Naive thymus-derived CD4-positive, alpha-beta T cell (primary cell): ENCODE data around the gene BCAS4. TPM values are rescaled to one million over a fixed set of nuclear protein-coding genes. Genes with fewer than 3 reads are reported as not detected.

Experiments
- ATAC-seq: fragments of 150-1000 bp; cut with Tn5 transposase; 2 replicates; pipeline ENCODE4 v1.10.0; 2021; ENCODE audit warnings: mild to moderate bottlenecking, moderate library complexity
- CTCF ChIA-PET: fragments of 350-600 bp; sonication (Branson Sonifier 250); formaldehyde crosslinking; loops from one replicate; lab custom pipeline; 2021; ENCODE audit warnings: antibody characterized with exemption; lab: Charles Lee
- POLR2A ChIA-PET: fragments of 350-600 bp; sonication (Branson Sonifier 250); formaldehyde crosslinking; loops from one replicate; lab custom pipeline; 2021; ENCODE audit warnings: antibody characterized with exemption, inconsistent platforms; lab: Charles Lee
- DNase-seq, 9 donors: peaks; one replicate each; pipeline versions ENCODE4 v3.0.0 to v3.0.0-alpha.2; 2020 to 2022; ENCODE audit warnings: mixed read lengths in 1 of 9
- H3K27ac ChIP-seq: one replicate; pipeline ENCODE4 v1.7.0; 2013; ENCODE audit warnings: mild to moderate bottlenecking, low read depth, low read length, moderate library complexity
- H3K27me3 ChIP-seq, 2 donors: one replicate each; pipeline ENCODE4 v1.7.0; 2013; ENCODE audit warnings: low read length in 2 of 2, mild to moderate bottlenecking in 2 of 2, moderate library complexity in 2 of 2; ENCODE audit not compliant: control insufficient read depth in 2 of 2, insufficient read depth in 2 of 2
- H3K36me3 ChIP-seq, 3 experiments: 1 replicate in 2 of 3; 2 replicates in 1 of 3; pipeline ENCODE4 v1.7.0; 2013; ENCODE audit warnings: low read length in 3 of 3, mild to moderate bottlenecking in 3 of 3, moderate library complexity in 1 of 3; ENCODE audit not compliant: insufficient read depth in 3 of 3, control insufficient read depth in 2 of 3
- H3K4me1 ChIP-seq, 2 donors: one replicate each; pipeline ENCODE4 v1.7.0; 2013; ENCODE audit warnings: low read length in 2 of 2, mild to moderate bottlenecking in 2 of 2, moderate library complexity in 1 of 2; ENCODE audit not compliant: control insufficient read depth in 2 of 2, insufficient read depth in 2 of 2
- H3K4me3 ChIP-seq: 2 replicates; pipeline ENCODE4 v1.7.0; 2013; ENCODE audit warnings: mild to moderate bottlenecking, low read length
- H3K9me3 ChIP-seq, 3 experiments: 1 replicate in 2 of 3; 2 replicates in 1 of 3; pipeline ENCODE4 v1.7.0; 2013; ENCODE audit warnings: low read length in 3 of 3; ENCODE audit not compliant: control insufficient read depth in 2 of 3
- H3K27ac Mint-ChIP-seq, 9 donors: one replicate each; pipeline ENCODE4 v1.8.0; 2020 to 2022; ENCODE audit warnings: mixed read lengths in 9 of 9, mild to moderate bottlenecking in 8 of 9, moderate library complexity in 5 of 9, inconsistent platforms in 2 of 9
- H3K27me3 Mint-ChIP-seq, 5 donors: one replicate each; pipeline ENCODE4 v1.8.0; 2021 to 2022; ENCODE audit warnings: mixed read lengths in 5 of 5, mild to moderate bottlenecking in 1 of 5
- H3K36me3 Mint-ChIP-seq, 5 donors: one replicate each; pipeline ENCODE4 v1.8.0; 2020 to 2022; ENCODE audit warnings: mixed read lengths in 5 of 5, mild to moderate bottlenecking in 3 of 5, inconsistent platforms in 1 of 5
- H3K4me1 Mint-ChIP-seq, 7 donors: one replicate each; pipeline ENCODE4 v1.8.0; 2020 to 2022; ENCODE audit warnings: mixed read lengths in 7 of 7, mild to moderate bottlenecking in 3 of 7, inconsistent platforms in 1 of 7
- H3K4me3 Mint-ChIP-seq, 10 donors: one replicate each; pipeline ENCODE4 v1.8.0; 2020 to 2022; ENCODE audit warnings: mild to moderate bottlenecking in 10 of 10, mixed read lengths in 10 of 10, moderate library complexity in 6 of 10, inconsistent platforms in 2 of 10
- H3K9me3 Mint-ChIP-seq, 11 donors: one replicate each; pipeline ENCODE4 v1.8.0; 2020 to 2022; ENCODE audit warnings: mixed read lengths in 11 of 11, mild to moderate bottlenecking in 4 of 11, inconsistent platforms in 1 of 11, moderate library complexity in 1 of 11
- intact Hi-C, 2 donors: fragments of 100-400 bp; cut with micrococcal nuclease; formaldehyde crosslinking; loops; one replicate each; pipeline ENCODE4 v1.15.1; 2023
- polyA plus RNA-seq, 2 donors: library from polyadenylated mRNA; unstranded; fragments of 300-500 nt; fragmentation: Illumina TruSeq; gene quantifications; one replicate each; pipeline ENCODE4 v1.2.3, GENCODE V29; 2021
- total RNA-seq, 6 experiments: library from RNA in 5 of 6; stranded (reverse) in 5 of 6; gene quantifications; 1 replicate in 5 of 6; 2 replicates in 1 of 6; pipeline ENCODE4 v1.2.3 and lab custom pipeline; 2021 to 2026

Gene BCAS4
- total and polyA plus RNA-seq, 7 experiments from 2014 or later, result 5.5 to 54.0 (median 24.1) TPM

GRCh38 chr20:50866036-50866685 lies 71.3 kb downstream of the BCAS4 start:
- H3K27me3 Mint-ChIP-seq, result no peaks in the 10 kb centered on the region
- ChIA-PET CTCF (no interaction called here), POLR2A (no interaction called here)
- Histone ChIP-seq H3K36me3 (peaks cover 0 to 20% (median 0%) of the 10 kb centered on the region in 3 experiments), H3K4me1 (no peaks in the 10 kb centered on the region), H3K9me3 (no peaks in the 10 kb centered on the region), H3K27ac (no peak overlapping the region), H3K27me3 (no peaks in the 10 kb centered on the region), H3K4me3 (no peak overlapping the region)
- H3K4me3 Mint-ChIP-seq, result no peak overlapping the region
- no peaks in the 10 kb centered on the region for H3K9me3 Mint-ChIP-seq
- ATAC-seq, result no peak
- H3K4me1 Mint-ChIP-seq, result peaks cover 0 to 13% (median 0%) of the 10 kb centered on the region in 7 donors
- intact Hi-C loops, result no loop called here
- DNase-seq, result no peak
- no peaks in the 10 kb centered on the region for H3K36me3 Mint-ChIP-seq
- H3K27ac Mint-ChIP-seq, result no peak overlapping the region

- no peaks in the 10 kb centered on the region for H3K36me3 Mint-ChIP-seq
- Histone ChIP-seq H3K4me3 (no peak overlapping the region), H3K4me1 (no peaks in the 10 kb centered on the region), H3K36me3 (peaks cover 0 to 20% (median 0%) of the 10 kb centered on the region in 3 experiments), H3K27ac (no peak overlapping the region), H3K9me3 (no peaks in the 10 kb centered on the region), H3K27me3 (no peaks in the 10 kb centered on the region)
- POLR2A ChIA-PET, result no interaction called here
- no peak overlapping the region for H3K4me3 Mint-ChIP-seq
- intact Hi-C loops, result no loop called here
- no peak for ATAC-seq
- no peaks in the 10 kb centered on the region for H3K9me3 Mint-ChIP-seq
- CTCF ChIA-PET, result no interaction called here
- H3K27me3 Mint-ChIP-seq, result no peaks in the 10 kb centered on the region
- no peak for DNase-seq
- H3K27ac Mint-ChIP-seq, result no peak overlapping the region
- H3K4me1 Mint-ChIP-seq, result peaks cover 0 to 13% (median 0%) of the 10 kb centered on the region in 7 donors
Measured at GRCh38 chr20:50866831-50867230, 72.0 kb downstream of the BCAS4 start.

DNA sequence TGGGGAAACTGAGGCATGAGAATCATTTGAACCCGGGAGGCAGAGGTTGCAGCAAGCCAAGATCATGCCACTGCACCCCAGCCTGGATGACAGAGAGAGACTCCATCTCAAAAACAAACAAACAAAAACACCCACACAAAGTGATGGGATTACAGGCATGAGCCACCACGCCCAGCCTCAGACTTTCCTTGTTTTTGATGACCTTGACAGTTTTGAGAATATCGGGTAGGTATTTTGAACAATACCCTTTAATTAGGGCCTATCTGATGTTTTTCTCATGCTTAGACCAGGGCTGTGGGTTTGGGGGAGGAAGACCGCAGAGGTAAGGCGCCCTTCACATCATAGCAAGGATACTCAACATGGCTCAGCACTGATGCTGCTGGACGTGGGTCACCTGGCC lies 72.9 kb downstream of the BCAS4 start:
- Histone ChIP-seq H3K27ac (no peak overlapping the region), H3K27me3 (no peaks in the 10 kb centered on the region), H3K9me3 (no peaks in the 10 kb centered on the region), H3K4me1 (no peaks in the 10 kb centered on the region), H3K4me3 (no peak overlapping the region), H3K36me3 (peaks cover 0 to 23% (median 0%) of the 10 kb centered on the region in 3 experiments)
- DNase-seq (no peak), ATAC-seq (no peak)
- Mint-ChIP-seq H3K36me3 (no peaks in the 10 kb centered on the region), H3K9me3 (no peaks in the 10 kb centered on the region), H3K4me3 (no peak overlapping the region), H3K27me3 (no peaks in the 10 kb centered on the region), H3K4me1 (peaks cover 0 to 7% (median 0%) of the 10 kb centered on the region in 7 donors), H3K27ac (no peak overlapping the region)
- CTCF ChIA-PET, result no interaction called here
- intact Hi-C loops, result no loop called here
- POLR2A ChIA-PET, result no interaction called here

- no peaks in the 10 kb centered on the region for H3K4me1 ChIP-seq
- Mint-ChIP-seq H3K27ac (peak overlapping the region in 5 of 9 donors; percentile 8 to 62 (median 48)), H3K36me3 (peaks cover 0 to 4% (median 0%) of the 10 kb centered on the region in 5 donors), H3K27me3 (no peaks in the 10 kb centered on the region), H3K4me3 (no peak overlapping the region), H3K9me3 (no peaks in the 10 kb centered on the region), H3K4me1 (peaks cover 0 to 7% (median 0%) of the 10 kb centered on the region in 7 donors)
- DNase-seq (no peak), ATAC-seq (no peak)
- no peaks in the 10 kb centered on the region for H3K27me3 ChIP-seq
- POLR2A ChIA-PET, result no interaction called here
- no peak overlapping the region for H3K4me3 ChIP-seq
- H3K36me3 ChIP-seq, result peaks cover 0 to 32% (median 0%) of the 10 kb centered on the region in 3 experiments
- no peaks in the 10 kb centered on the region for H3K9me3 ChIP-seq
- H3K27ac ChIP-seq, result no peak overlapping the region
- CTCF ChIA-PET, result interaction anchor here (0.6 kb wide), 1 partner anchor 68 kb away, joined by 3 read pairs; no protein-coding TSS in a partner anchor
- intact Hi-C loops, result no loop called here
Measured at GRCh38 chr20:50868509-50869495, 73.9 kb downstream of the BCAS4 start.

GRCh38 chr20:50870561-50871161 lies 75.8 kb downstream of the BCAS4 start:
- Mint-ChIP-seq H3K4me3 (no peak overlapping the region), H3K36me3 (peaks cover 0 to 4% (median 0%) of the 10 kb centered on the region in 5 donors), H3K27ac (no peak overlapping the region), H3K9me3 (no peaks in the 10 kb centered on the region), H3K4me1 (peaks cover 0 to 7% (median 0%) of the 10 kb centered on the region in 7 donors), H3K27me3 (no peaks in the 10 kb centered on the region)
- DNase-seq (no peak), ATAC-seq (no peak)
- ChIA-PET POLR2A (no interaction called here), CTCF (interaction anchor here (0.6 kb wide), 1 partner anchor 11 kb away, joined by 4 read pairs; no protein-coding TSS in a partner anchor)
- no peak overlapping the region for H3K27ac ChIP-seq
- H3K4me1 ChIP-seq, result no peaks in the 10 kb centered on the region
- H3K9me3 ChIP-seq, result no peaks in the 10 kb centered on the region
- H3K27me3 ChIP-seq, result no peaks in the 10 kb centered on the region
- H3K36me3 ChIP-seq, result peaks cover 0 to 33% (median 0%) of the 10 kb centered on the region in 3 experiments
- H3K4me3 ChIP-seq, result no peak overlapping the region
- intact Hi-C loops, result no loop called here

GRCh38 chr20:50872560-50873425 lies 77.9 kb downstream of the BCAS4 start:
- DNase-seq (no peak), ATAC-seq (no peak)
- H3K27me3 ChIP-seq, result no peaks in the 10 kb centered on the region
- CTCF ChIA-PET, result no interaction called here
- Mint-ChIP-seq H3K4me1 (peaks cover 0 to 7% (median 0%) of the 10 kb centered on the region in 7 donors), H3K9me3 (no peaks in the 10 kb centered on the region), H3K27me3 (no peaks in the 10 kb centered on the region), H3K27ac (no peak overlapping the region), H3K4me3 (no peak overlapping the region), H3K36me3 (peaks cover 0 to 19% (median 0%) of the 10 kb centered on the region in 5 donors)
- POLR2A ChIA-PET, result interaction anchor here (0.5 kb wide), 1 partner anchor 58 kb away, joined by 3 read pairs; the partner anchor contains the start of gene ADNP
- no peak overlapping the region for H3K27ac ChIP-seq
- no peaks in the 10 kb centered on the region for H3K4me1 ChIP-seq
- H3K4me3 ChIP-seq, result no peak overlapping the region
- intact Hi-C loops, result no loop called here
- peaks cover 0 to 45% (median 0%) of the 10 kb centered on the region in 3 experiments for H3K36me3 ChIP-seq
- H3K9me3 ChIP-seq, result no peaks in the 10 kb centered on the region
